ENCODE results near the gene RAB11FIP4. TPM values are rescaled to one million over a fixed set of nuclear protein-coding genes. Genes with fewer than 3 reads are reported as not detected.
"Not testable (repeated sequence)": the region's sequence is repeated elsewhere in the genome, so short reads cannot be mapped to it uniquely, and the experiment has no call there.

The RAB11FIP4 gene
- total and polyA plus RNA-seq, 2 of the 13 experiments (the other 11 are each of a cell fraction or from before 2014, with no cell fraction given) = 28.0 to 89.3 TPM

DNA sequence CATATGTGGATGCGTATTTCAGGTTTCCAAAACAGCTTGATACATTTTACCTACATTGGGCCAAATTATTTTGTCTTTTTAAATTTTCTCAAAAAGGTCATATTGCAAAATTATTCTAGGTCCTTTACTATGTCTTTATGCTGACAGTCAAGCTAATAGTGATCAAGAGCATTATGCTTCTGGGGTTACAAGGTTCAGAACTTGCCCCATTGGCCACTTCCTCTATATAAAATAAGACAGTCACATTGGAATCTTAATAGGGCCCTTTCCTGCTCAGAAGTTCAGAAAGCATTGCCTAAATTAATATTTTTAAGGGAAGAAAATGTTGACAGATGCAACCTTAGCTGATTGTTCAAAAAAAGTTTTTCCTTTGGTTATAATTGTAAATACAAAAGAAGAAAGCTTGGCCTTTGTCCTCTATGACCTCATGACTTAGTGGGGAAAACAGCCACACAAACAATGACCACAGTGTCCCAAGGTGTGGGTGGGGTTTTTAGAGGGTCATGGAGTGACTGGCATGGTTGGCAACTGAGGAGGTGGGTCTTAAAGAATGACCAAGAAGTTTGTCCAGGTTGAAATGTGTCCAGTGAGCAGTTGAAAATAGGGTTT is 11.8 kb upstream of the RAB11FIP4 start (continued):
- TF ChIP-seq, protein P1, sequence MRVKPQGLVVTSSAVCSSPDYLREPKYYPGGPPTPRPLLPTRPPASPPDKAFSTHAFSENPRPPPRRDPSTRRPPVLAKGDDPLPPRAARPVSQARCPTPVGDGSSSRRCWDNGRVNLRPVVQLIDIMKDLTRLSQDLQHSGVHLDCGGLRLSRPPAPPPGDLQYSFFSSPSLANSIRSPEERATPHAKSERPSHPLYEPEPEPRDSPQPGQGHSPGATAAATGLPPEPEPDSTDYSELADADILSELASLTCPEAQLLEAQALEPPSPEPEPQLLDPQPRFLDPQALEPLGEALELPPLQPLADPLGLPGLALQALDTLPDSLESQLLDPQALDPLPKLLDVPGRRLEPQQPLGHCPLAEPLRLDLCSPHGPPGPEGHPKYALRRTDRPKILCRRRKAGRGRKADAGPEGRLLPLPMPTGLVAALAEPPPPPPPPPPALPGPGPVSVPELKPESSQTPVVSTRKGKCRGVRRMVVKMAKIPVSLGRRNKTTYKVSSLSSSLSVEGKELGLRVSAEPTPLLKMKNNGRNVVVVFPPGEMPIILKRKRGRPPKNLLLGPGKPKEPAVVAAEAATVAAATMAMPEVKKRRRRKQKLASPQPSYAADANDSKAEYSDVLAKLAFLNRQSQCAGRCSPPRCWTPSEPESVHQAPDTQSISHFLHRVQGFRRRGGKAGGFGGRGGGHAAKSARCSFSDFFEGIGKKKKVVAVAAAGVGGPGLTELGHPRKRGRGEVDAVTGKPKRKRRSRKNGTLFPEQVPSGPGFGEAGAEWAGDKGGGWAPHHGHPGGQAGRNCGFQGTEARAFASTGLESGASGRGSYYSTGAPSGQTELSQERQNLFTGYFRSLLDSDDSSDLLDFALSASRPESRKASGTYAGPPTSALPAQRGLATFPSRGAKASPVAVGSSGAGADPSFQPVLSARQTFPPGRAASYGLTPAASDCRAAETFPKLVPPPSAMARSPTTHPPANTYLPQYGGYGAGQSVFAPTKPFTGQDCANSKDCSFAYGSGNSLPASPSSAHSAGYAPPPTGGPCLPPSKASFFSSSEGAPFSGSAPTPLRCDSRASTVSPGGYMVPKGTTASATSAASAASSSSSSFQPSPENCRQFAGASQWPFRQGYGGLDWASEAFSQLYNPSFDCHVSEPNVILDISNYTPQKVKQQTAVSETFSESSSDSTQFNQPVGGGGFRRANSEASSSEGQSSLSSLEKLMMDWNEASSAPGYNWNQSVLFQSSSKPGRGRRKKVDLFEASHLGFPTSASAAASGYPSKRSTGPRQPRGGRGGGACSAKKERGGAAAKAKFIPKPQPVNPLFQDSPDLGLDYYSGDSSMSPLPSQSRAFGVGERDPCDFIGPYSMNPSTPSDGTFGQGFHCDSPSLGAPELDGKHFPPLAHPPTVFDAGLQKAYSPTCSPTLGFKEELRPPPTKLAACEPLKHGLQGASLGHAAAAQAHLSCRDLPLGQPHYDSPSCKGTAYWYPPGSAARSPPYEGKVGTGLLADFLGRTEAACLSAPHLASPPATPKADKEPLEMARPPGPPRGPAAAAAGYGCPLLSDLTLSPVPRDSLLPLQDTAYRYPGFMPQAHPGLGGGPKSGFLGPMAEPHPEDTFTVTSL (CRISPR knock-in tag; IDR thresholded peaks at IDR 0.05; ENCODE audit: borderline replicate concordance) = peak; percentile 36; the same call in 1 of the 2 replicates

DNA sequence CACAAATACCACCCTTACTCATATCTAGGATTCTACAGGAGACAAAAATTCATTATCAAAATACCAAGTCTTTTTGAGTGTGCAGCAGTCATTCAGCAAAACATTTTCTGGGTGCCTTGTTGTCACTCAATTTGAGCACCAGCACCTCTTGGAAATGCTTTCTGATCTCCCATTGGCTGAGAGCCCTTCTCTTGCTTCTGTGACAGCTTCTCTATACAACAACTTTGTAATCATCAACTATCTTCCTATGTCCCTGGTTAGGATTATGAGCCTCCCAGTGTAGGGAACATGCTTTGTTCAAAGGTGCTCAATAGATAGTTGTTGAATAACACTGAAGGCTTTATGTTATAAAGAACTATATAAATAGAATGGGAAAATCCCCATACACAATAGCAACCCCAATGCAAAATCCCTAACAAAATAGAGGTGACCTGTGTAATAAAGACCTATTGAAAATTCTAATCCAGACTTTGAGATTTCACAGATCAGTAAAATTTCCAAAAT is 10.3 kb upstream of the RAB11FIP4 start:
- Histone ChIP-seq H3K4me2 (ENCODE audit: low read depth, low read length) (no peak overlapping the region), H3K36me3 (replicated peaks in 1 of 2; ENCODE audit: control insufficient read depth in 1 of 2, insufficient read depth in 2 of 2, low read length in 2 of 2) (no peaks in the 10 kb centered on the region), H3K79me2 (ENCODE audit: insufficient read depth, low read length) (no peaks in the 10 kb centered on the region), H3K9ac (ENCODE audit: insufficient read depth, low read depth, low read length) (no peak overlapping the region), H3K27ac (ENCODE audit: extremely low read length, insufficient read depth, low read length) (peak overlapping the region; percentile 16), H4K20me1 (ENCODE audit: insufficient read depth, low read length) (no peaks in the 10 kb centered on the region), H3K27me3 (ENCODE audit: control insufficient read depth in 1 of 2, insufficient read depth in 2 of 2, low read length in 2 of 2) (no peaks in the 10 kb centered on the region), H3K9me3 (ENCODE audit: low read length) (no peaks in the 10 kb centered on the region), H3K4me1 (ENCODE audit: insufficient read depth, low read length) (peaks cover 32% of the 10 kb centered on the region), H2AFZ (ENCODE audit: low read length) (no peak overlapping the region), H3K4me3 (replicated peaks in 1 of 3; ENCODE audit: insufficient read depth in 1 of 3, low read depth in 2 of 3, low read length in 3 of 3) (no peak overlapping the region)
- ChIA-PET POLR2A (no interaction called here), CTCF (ENCODE audit: low intra/inter-chr PET ratio, low total read pairs) (no interaction called here)
- no peak for FAIRE-seq
- intact Hi-C loops (cut with micrococcal nuclease; ENCODE audit: unreplicated experiment) = no loop called here
- no peak for DNase-seq (ENCODE audit: low spot score)
- BruUV-seq (replicated peaks) = no TSS peak
- TF ChIP-seq ZFP36L1 (CRISPR knock-in tag; IDR thresholded peaks at IDR 0.05) = no peak
- TF ChIP-seq NPAS2 (CRISPR knock-in tag; IDR thresholded peaks at IDR 0.05; ENCODE audit: borderline replicate concordance) = no peak
- in situ Hi-C loops (cut with HindIII; ENCODE audit: extremely low pct_ligation_motif_present, low pct_unique_long_range_greater_than_20kb) = no loop called here
- no peak for ATAC-seq

DNA sequence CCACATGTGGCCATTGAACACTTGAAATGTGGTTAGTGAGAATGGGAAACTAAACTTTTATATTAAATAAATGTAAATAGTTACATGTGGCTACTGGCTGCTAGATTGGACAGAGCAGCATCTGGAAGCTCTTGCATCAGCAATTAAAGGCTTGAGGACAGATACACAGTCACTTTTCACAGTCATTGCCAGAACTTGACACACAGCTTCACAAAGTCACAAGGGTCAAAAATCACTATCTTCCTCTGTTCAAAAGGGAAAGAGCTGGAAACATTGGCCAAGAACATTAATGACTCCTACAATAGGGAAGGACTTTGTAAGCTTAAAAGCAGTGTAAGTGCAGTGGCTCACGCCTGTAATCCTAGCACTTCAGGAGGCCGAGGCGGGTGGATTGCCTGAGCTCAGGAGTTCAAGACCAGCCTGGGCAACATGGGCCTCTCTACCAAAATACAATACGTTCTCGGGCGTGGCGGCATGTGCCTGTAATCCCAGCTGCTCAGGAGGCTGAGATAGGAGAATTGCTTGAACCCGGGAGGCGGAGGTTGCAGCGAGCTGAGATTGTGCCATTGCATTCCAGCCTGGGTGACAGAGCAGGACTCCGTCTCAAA is 8.7 kb upstream of the RAB11FIP4 start:
- H3K27me3 ChIP-seq (ENCODE audit: control insufficient read depth in 1 of 2, insufficient read depth in 2 of 2, low read length in 2 of 2); H2AFZ ChIP-seq (ENCODE audit: low read length); H3K36me3 ChIP-seq (replicated peaks in 1 of 2; ENCODE audit: control insufficient read depth in 1 of 2, insufficient read depth in 2 of 2, low read length in 2 of 2); DNase-seq (ENCODE audit: low spot score); H3K9ac ChIP-seq (ENCODE audit: insufficient read depth, low read depth, low read length); ATAC-seq; H3K79me2 ChIP-seq (ENCODE audit: insufficient read depth, low read length); in situ Hi-C loops (cut with HindIII; ENCODE audit: extremely low pct_ligation_motif_present, low pct_unique_long_range_greater_than_20kb); intact Hi-C loops (cut with micrococcal nuclease; ENCODE audit: unreplicated experiment); H3K27ac ChIP-seq (ENCODE audit: extremely low read length, insufficient read depth, low read length); FAIRE-seq; H3K4me2 ChIP-seq (ENCODE audit: low read depth, low read length); H3K4me3 ChIP-seq (replicated peaks in 1 of 3; ENCODE audit: insufficient read depth in 1 of 3, low read depth in 2 of 3, low read length in 3 of 3); H4K20me1 ChIP-seq (ENCODE audit: insufficient read depth, low read length); H3K9me3 ChIP-seq (ENCODE audit: low read length); CTCF ChIA-PET (ENCODE audit: low intra/inter-chr PET ratio, low total read pairs); POLR2A ChIA-PET; BruUV-seq (replicated peaks): not testable (repeated sequence)
- peaks cover 32% of the 10 kb centered on the region for H3K4me1 ChIP-seq (ENCODE audit: insufficient read depth, low read length)
- WGBS (ENCODE audit: low lambda C conversion rate) = 89% methylated on average over 11 of the region's 11 CpGs

Measured in HepG2 (cell line).